IPS-NIHi7 (cell line): ENCODE results near the gene DNAJC5G.
"Not testable (repeated sequence)": the region's sequence is repeated elsewhere in the genome, so short reads cannot be mapped to it uniquely, and the experiment has no call there.

Experiments used
- DNase-seq: peaks from one replicate; pipeline ENCODE4 v3.0.0; 2012; ENCODE audit warnings: mixed read lengths; ENCODE audit errors: extremely low spot score

Gene DNAJC5G

GRCh38 chr2:27251766-27252165, 23.5 kb upstream of the DNAJC5G start:
- no peak for DNase-seq

GRCh38 chr2:27255187-27255586, 20.0 kb upstream of the DNAJC5G start:
- DNase-seq: no peak

- DNase-seq: no peak
Observed at GRCh38 chr2:27255660-27256059, 19.6 kb upstream of the DNAJC5G start.

GRCh38 chr2:27256855-27257454, 18.3 kb upstream of the DNAJC5G start:
- no peak for DNase-seq

GRCh38 chr2:27258051-27258450, 17.2 kb upstream of the DNAJC5G start:
- DNase-seq: no peak

- DNase-seq: no peak
Observed at GRCh38 chr2:27261241-27261925, 13.8 kb upstream of the DNAJC5G start.

- DNase-seq: no peak
Observed at GRCh38 chr2:27261926-27262298, 13.3 kb upstream of the DNAJC5G start.

- peak; percentile 63 for DNase-seq
Observed at GRCh38 chr2:27262379-27263286, 12.6 kb upstream of the DNAJC5G start, which contains the start of gene SLC30A3. SLC30A3 (minus strand) TSS chr2:27263047; CDS start chr2:27262906, 141 bp downstream.

- DNase-seq: peak; percentile 33
Observed at GRCh38 chr2:27263287-27264252, 11.7 kb upstream of the DNAJC5G start.

GRCh38 chr2:27264253-27264752, 10.9 kb upstream of the DNAJC5G start:
- peak; percentile 55 for DNase-seq

GRCh38 chr2:27264753-27265535, 10.3 kb upstream of the DNAJC5G start:
- DNase-seq: peak; percentile 94

- no peak for DNase-seq
Observed at GRCh38 chr2:27265536-27265870, 9.7 kb upstream of the DNAJC5G start.

GRCh38 chr2:27268296-27268695, 6.9 kb upstream of the DNAJC5G start:
- not testable (repeated sequence) for DNase-seq

GRCh38 chr2:27270131-27270530, 5.1 kb upstream of the DNAJC5G start:
- no peak for DNase-seq

GRCh38 chr2:27270670-27271069, 4.6 kb upstream of the DNAJC5G start:
- no peak for DNase-seq

- no peak for DNase-seq
Observed at GRCh38 chr2:27271631-27272340, 3.4 kb upstream of the DNAJC5G start.

GRCh38 chr2:27272537-27273522, 2.4 kb upstream of the DNAJC5G start:
- DNase-seq: not testable (repeated sequence)

- no peak for DNase-seq
Observed at GRCh38 chr2:27278010-27278409, 2.8 kb downstream of the DNAJC5G start.

- no peak for DNase-seq
Observed at GRCh38 chr2:27280826-27281225, 5.6 kb downstream of the DNAJC5G start.
